HG02852 (cell line): ENCODE data around the gene ANO9.
"Not testable (repeated sequence)": the region's sequence is repeated elsewhere in the genome, so short reads cannot be mapped to it uniquely, and the experiment has no call there.

Experiments used
- ATAC-seq: cut with Tn5 transposase; IDR thresholded peaks from one replicate; pipeline ENCODE4 v1.9.1; 2021; ENCODE audit warnings: mild to moderate bottlenecking, moderate library complexity; ENCODE audit not compliant: unreplicated experiment

ANO9 gene

GRCh38 chr11:471468-472145, 29.8 kb upstream of the ANO9 start:
- no peak for ATAC-seq

- no peak for ATAC-seq
These were observed 28.1 kb upstream of the ANO9 start for GRCh38 chr11:469684-470560.

- not testable (repeated sequence) for ATAC-seq
These were observed 27.3 kb upstream of the ANO9 start for GRCh38 chr11:469026-469683.

GRCh38 chr11:468493-468892, 26.7 kb upstream of the ANO9 start:
- no peak for ATAC-seq

GRCh38 chr11:468036-468435, 26.2 kb upstream of the ANO9 start:
- no peak for ATAC-seq

- ATAC-seq = no peak
These were observed 24.2 kb upstream of the ANO9 start for GRCh38 chr11:465896-466530.

- no peak for ATAC-seq
These were observed 22.5 kb upstream of the ANO9 start for GRCh38 chr11:464316-464715.

- ATAC-seq = no peak
These were observed 20.5 kb upstream of the ANO9 start for GRCh38 chr11:462107-462890.

GRCh38 chr11:461626-462025, 19.8 kb upstream of the ANO9 start:
- no peak for ATAC-seq

- ATAC-seq = no peak
These were observed 18.8 kb upstream of the ANO9 start for GRCh38 chr11:460331-461199.

- no peak for ATAC-seq
These were observed 17.9 kb upstream of the ANO9 start for GRCh38 chr11:459511-460220.

GRCh38 chr11:457111-457760, 15.4 kb upstream of the ANO9 start:
- ATAC-seq = no peak

- no peak for ATAC-seq
These were observed 14.7 kb upstream of the ANO9 start for GRCh38 chr11:456533-456932.

- no peak for ATAC-seq
These were observed 13.8 kb upstream of the ANO9 start for GRCh38 chr11:455566-456147.

GRCh38 chr11:454801-455565, 13.2 kb upstream of the ANO9 start:
- no peak for ATAC-seq

GRCh38 chr11:454043-454442, 12.2 kb upstream of the ANO9 start:
- no peak for ATAC-seq

- ATAC-seq = no peak
These were observed 11.8 kb upstream of the ANO9 start for GRCh38 chr11:453564-453963.
